ENCODE results near the gene UBE2I.

The UBE2I gene

GRCh38 chr16:1345651-1346421 is 36.4 kb downstream of the UBE2I start:
- DNase-seq = no peak

DNA sequence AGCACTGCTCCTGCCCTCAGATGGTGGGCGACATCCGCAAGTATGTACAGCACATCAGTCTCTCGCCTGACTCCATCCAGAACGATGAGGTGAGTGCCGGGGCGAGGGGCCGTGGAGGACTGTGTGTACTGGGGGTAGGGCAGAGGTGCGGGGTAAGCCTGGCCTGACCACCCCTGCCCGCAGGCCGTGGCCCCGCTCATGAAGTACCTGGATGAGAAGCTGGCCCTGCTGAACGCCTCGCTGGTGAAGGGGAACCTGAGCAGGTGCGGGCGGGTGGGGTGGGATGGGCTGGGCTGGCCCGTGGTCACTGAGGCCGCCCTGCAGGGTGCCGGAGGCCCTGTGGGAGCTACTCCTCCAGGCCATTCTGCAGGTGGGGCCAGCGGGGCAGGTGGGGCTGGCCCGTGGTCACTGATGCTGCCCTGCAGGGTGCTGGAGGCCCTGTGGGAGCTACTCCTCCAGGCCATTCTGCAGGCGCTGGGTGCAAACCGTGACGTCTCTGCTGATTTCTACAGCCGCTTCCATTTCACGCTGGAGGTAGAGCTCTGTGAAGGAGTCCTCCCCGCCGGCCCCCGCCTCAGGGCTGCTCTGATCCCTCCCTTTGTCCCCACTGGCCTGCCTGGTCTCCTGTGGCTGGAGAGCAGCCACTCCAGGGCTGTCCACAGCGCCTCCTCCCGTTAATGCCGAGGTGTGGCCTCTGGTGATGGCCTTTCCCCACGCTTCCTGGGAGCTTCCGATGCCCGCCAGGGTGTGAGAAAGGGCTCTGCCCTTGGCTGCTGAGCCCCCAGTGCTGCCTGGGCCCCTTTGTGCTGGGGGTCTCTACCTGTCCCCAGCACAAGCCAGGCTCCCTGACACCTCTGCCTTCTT is 37.2 kb downstream of the UBE2I start:
- DNase-seq = no peak

DNA sequence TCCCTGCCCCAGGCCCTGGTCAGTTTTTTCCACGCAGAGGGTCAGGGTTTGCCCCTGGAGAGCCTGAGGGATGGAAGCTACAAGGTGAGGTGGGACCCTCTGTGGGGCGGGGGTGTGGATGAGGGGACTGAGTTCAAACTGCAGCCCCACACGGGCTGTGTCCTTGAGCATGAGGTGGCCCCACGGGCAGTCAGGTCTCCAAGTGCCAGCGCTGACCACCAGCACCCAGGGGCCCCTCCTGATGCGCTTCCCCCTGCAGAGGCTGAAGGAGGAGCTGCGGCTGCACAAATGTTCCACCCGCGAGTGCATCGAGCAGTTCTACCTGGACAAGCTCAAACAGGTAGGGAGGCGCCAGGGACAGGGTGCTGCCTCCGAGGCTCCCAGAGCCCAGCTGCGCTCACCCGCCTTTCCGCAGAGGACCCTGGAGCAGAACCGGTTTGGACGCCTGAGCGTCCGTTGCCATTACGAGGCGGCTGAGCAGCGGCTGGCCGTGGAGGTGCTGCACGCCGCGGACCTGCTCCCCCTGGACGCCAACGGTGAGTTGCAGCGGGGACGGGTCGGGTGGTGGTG is 37.9 kb downstream of the UBE2I start:
- DNase-seq = no peak

- no peak for DNase-seq
These were observed 38.5 kb downstream of the UBE2I start for GRCh38 chr16:1347962-1348361.

DNA sequence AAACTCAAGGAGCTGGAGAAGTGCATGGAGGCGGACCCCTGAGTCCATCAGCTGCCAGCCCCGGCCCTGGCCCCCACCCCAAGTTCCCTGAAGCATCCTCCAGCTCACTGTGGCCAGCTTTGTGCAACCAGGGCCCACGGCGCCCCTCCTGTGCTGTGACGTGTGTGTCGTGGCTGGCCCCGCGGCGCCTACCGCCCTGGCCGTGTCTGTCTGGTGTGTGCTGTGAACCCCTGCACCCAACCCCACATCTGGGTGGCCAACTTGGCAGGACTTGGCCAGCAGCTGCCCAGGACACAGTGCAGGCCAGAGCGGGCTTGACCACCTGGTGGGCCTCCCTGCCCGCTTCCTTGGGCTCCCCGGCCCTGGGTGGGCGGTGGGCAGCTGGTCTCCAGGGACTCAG is 39.0 kb downstream of the UBE2I start:
- no peak for DNase-seq

DNA sequence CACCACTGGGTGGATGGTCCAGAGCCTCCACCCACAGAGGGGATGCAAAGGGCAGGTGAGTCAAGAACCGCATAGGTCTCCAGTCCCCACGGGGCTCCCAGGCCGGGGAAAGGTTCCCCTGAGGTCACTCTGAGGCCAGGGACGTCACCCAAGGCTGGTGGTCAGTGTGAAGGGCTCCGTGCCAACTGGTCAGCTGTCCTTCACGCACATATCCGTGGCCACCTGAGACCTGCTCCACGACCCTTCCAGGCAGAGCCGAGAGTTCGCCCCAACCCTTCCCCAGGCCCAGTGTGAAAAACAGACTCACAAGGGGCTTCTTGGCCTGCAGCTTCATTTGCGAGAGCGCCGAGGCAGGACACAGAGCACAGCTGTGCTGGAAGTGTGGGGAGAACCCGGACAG is 39.5 kb downstream of the UBE2I start:
- DNase-seq = no peak

DNA sequence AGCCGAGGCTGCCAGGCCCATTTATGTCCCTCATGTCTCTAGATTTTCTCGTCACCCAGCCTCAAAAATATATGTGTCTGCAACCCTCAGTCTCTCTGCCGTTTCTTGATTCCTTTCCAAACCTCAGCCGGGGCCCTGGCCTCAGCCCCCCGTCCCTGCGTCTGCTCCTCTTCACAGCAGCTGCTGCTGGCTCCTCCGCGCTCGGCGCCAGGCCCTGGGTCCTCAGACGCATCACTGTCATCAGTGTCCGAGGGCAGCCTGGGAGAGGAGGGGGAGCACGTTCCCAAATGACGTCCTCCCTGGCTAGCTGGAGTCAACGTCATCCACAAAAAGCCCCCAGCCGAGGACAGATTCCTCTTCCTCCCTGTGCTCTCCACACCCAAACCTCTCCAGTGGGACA is 39.9 kb downstream of the UBE2I start:
- DNase-seq = no peak

- no peak for DNase-seq
These were observed 40.5 kb downstream of the UBE2I start for GRCh38 chr16:1349951-1350350.

DNA sequence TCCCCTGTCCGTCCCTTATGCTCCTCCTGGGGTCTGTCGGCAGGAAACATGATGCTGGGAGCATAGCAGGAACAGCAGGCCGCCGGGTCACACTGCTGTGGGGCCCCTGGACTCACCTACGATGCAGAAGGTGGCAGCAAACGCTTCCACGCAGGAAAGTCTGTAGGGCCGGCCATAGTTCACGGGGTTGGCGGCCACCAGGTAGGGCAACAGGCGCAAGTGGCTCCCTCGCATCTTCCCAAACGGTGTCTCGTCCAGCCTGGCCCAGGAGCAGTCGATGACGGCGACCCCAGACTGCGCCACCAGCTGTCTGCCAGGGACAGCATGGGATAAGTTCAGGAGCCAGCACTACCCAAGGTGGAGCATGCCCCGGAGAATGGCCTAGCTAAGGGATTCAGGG is 41.3 kb downstream of the UBE2I start:
- no peak for DNase-seq

DNA sequence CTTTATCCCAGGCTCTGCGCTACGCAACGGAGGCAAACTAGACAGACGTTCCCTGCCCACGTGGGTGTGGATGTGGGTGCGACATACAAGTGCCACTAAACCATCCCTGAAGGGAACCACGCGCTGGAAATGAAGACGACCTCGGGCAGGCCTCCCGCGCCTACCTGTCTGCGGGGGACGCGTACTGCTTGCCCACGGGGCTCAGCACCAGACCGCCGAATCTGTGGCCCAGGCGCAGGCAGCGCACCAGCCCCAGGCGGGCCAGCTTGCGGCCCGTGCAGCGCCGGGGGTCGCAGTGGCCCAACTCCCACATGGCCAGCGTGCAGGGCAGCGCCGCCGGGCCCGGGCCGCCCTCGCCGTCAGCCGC is 41.8 kb downstream of the UBE2I start:
- peak; percentile 42 for DNase-seq

DNA sequence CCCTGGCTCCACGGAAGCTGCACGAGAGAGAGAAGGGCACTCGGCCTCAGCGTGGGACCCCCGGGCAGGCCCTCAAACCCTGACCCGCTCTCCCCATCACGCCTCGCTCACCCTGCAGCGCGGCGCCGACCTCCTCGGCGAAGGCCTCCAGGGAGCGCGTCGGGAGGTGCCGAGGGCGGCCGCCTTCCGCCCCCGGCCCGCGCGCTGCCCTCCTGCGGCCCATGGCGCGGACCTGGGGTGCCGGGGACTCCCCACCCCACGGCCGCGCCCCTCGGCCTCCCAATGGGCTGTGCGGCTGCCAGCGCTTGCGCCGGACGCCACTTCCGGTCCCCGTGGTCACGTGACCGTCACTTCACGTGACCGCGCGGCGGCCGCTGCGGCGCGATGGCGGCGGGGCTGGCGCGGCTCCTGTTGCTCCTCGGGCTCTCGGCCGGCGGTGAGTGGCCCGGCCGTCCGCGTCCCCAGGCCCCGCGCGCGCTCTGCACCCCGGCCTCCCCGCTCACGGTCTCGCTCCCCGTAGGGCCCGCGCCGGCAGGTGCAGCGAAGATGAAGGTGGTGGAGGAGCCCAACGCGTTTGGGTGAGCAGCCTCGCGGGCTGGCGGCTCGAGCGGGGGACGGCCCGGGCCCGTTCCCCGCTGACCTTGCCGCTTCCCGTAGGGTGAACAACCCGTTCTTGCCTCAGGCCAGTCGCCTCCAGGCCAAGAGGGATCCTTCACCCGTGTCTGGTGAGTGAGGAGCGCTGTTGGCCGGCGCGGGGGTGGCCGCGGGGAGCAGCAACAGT is 42.3 kb downstream of the UBE2I start, which contains the start of the genes GNPTG and TSR3:
GNPTG (plus strand) TSS at position 350 of the 781 bp plus-strand sequence; CDS start at position 385, 35 bp downstream.
TSR3 (minus strand) TSS at position 297 of the 781 bp plus-strand sequence; CDS start at position 223, 74 bp downstream.
- DNase-seq = peak; percentile 89

DNA sequence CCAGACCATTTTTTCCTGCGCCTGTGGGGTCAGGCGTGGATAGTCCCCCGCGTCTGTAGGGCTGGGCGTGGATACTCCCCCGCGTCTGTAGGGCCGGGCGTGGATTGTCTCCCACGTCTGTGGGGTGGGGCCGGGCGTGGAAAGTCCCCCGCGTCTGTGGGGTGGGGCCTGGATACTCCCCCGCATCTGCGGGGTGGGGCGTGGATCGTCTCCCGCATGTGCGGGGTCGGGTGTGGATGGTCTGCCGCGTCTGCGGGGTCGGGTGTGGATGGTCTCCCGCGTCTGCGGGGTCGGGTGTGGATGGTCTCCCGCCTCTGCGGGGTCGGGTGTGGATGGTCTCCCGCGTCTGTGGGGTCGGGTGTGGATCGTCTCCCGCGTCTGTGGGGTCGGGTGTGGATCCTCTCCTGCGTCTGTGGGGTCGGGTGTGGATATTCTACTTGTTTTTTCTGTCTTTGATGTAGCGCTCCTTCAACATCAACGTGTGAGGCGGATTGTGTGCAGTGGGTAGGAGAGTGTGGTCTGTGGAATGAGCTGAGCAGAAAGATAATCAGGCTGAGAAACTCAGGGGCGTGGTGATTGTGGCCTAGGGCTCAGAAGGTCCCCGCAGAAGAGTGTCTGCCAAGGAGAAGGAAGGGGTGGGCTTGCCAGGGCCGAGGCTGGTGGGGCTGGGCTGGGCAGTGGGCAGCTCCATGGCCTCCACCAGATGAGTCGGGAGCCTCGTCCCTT is 45.5 kb downstream of the UBE2I start:
- DNase-seq = no peak

DNA sequence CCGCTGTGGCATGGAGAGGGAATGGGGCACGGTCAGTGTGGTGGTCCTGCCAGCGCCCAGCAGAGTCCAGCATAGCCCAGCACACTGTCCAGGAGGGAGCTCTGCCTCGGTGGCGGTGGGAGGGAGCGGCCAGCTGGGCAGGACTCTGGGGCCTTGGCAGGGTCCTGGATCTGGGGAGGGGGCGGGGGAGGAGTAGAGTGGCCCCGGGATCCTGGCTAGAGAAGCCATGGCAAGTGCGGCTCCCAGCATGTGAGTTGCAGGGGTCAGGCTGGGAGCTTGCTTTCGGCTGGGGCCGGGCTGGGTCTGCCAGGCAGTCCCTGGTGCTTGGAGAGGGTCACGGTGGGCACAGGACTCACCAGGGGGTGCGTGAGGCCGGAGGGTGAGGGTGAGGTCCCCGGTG is 46.2 kb downstream of the UBE2I start:
- no peak for DNase-seq

- DNase-seq = no peak
These were observed 46.8 kb downstream of the UBE2I start for GRCh38 chr16:1356061-1356900.

- no peak for DNase-seq
These were observed 48.6 kb downstream of the UBE2I start for GRCh38 chr16:1357906-1358566.

DNA sequence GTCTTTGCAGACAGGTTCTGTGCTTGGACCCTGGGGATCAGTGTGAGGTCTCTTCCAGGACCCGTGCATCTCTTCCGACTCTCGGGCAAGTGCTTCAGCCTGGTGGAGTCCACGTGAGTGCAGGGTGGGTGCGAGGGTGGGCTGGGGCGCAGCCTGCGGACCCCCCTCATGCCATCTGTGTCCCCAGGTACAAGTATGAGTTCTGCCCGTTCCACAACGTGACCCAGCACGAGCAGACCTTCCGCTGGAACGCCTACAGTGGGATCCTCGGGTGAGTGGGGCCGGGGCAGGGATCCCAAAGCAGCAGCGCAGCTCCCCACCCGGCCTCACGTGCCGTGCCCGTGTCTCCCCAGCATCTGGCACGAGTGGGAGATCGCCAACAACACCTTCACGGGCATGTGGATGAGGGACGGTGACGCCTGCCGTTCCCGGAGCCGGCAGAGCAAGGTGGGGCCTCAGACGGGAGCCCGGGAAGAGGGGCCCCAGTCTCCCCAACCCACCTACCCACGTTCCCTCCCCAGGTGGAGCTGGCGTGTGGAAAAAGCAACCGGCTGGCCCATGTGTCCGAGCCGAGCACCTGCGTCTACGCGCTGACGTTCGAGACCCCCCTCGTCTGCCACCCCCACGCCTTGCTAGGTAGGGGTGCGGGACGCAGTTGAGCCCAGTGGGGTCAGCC is 52.4 kb downstream of the UBE2I start:
- no peak for DNase-seq

GRCh38 chr16:1362807-1363206 is 53.4 kb downstream of the UBE2I start:
- no peak for DNase-seq

- peak; percentile 76 for DNase-seq
These were observed 54.1 kb downstream of the UBE2I start for GRCh38 chr16:1363501-1364041.

DNA sequence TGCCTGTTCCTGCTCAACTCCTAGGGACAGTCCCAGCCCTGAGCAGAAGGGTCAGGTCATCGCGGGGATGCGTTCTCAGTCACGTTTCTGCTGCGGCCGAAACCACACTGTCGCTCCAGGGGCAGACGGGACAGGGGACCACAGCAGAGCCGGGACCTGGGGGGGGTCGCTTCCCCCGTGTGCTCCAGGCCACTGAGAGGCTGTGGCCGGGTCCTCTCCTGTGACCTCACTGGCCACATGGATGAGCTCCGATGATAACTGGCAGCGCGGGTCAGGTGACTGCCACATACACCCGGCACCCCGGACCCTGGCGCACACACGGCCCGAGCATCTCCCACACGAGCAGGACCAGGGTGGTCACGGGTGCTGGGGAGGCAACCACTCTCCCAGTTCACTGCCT is 55.1 kb downstream of the UBE2I start:
- DNase-seq = no peak
